ENCODE measurements around the gene LBP.

GRCh38 chr20:38395165-38395564, 48.9 kb downstream of the LBP start:
- no peak for TF ChIP-seq POLR2A (IDR thresholded peaks at IDR 0.05; ENCODE audit: low read depth, low read length)
- TF ChIP-seq POLR2AphosphoS5 (IDR thresholded peaks at IDR 0.05; ENCODE audit: low read depth, low read length) = no peak
